Measurements from ENCODE around the gene BBS5. TPM values are rescaled to one million over a fixed set of nuclear protein-coding genes. Genes with fewer than 3 reads are reported as not detected.
"Not testable (repeated sequence)": the region's sequence is repeated elsewhere in the genome, so short reads cannot be mapped to it uniquely, and the experiment has no call there.

Gene BBS5
- total and polyA plus RNA-seq, 5 donors from 2014 or later: 0.32 to 1.4 (median 0.92) TPM; not detected in 1

DNA sequence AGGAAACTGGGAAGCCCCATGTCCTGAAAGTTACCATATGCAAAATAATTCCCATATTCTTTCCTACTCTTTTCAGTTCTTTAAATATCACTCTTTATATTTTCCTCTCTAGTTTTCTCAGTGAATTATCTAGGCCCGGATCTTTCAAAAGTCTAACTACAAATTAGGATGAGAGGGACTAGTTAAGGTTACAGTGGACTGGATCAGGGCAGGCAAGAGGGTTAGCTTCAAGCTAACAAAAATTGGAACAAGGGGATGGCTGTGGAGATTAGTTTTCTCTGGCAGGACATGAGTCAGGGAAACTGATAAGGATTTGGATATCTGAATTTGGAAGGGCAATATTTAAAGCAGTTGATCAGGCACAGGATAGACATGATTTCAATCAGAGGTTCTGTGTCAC lies 30.4 kb upstream of the BBS5 start:
- peaks cover 3% of the 10 kb centered on the region for H3K27me3 ChIP-seq (ENCODE audit: control insufficient read depth, insufficient read depth, low read length)
- Mint-ChIP-seq H3K36me3 (no peaks in the 10 kb centered on the region), H3K27me3 (peaks cover 4% of the 10 kb centered on the region), H3K9me3 (no peaks in the 10 kb centered on the region), H3K4me1 (no peaks in the 10 kb centered on the region), H3K27ac (no peak overlapping the region), H3K4me3 (no peak overlapping the region)
- no peak overlapping the region for H3K4me3 ChIP-seq (ENCODE audit: low read depth, low read length)
- H3K4me1 ChIP-seq (ENCODE audit: control insufficient read depth, insufficient read depth, low read length, poor library complexity, severe bottlenecking): no peaks in the 10 kb centered on the region
- H3K36me3 ChIP-seq (ENCODE audit: control insufficient read depth, insufficient read depth, low read length): no peaks in the 10 kb centered on the region
- H3K27ac ChIP-seq (ENCODE audit: insufficient read depth, low read length, poor library complexity, severe bottlenecking): no peak overlapping the region
- DNase-seq (no peak), ATAC-seq (ENCODE audit: low read depth in 2 of 2) (no peak)
- H3K9me3 ChIP-seq (ENCODE audit: control insufficient read depth in 2 of 2, low read length in 2 of 2): no peaks in the 10 kb centered on the region

DNA sequence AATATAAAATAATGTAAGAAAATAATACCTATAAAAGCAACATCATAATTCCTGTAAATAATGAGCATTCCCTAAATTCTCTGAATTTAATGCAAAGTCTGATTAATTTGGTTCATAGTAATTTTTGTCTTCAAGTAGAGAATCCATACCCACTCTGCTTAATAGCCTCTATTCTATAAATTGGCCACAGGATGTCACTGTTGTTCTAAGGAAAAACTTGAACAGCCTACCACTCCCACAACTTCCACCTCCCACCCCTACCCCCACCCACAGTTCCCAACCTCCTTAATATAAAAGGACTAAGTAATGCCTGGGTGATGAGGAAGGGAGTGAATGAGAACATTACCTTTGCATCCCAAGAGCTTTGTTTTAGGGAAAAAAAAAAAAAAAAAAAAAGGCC lies 27.2 kb upstream of the BBS5 start:
- DNase-seq: peak in 1 of 3 donors; percentile 27
- Histone ChIP-seq H3K36me3 (ENCODE audit: control insufficient read depth, insufficient read depth, low read length) (no peaks in the 10 kb centered on the region), H3K4me1 (ENCODE audit: control insufficient read depth, insufficient read depth, low read length, poor library complexity, severe bottlenecking) (no peaks in the 10 kb centered on the region), H3K27ac (ENCODE audit: insufficient read depth, low read length, poor library complexity, severe bottlenecking) (no peak overlapping the region), H3K4me3 (ENCODE audit: low read depth, low read length) (no peak overlapping the region), H3K9me3 (ENCODE audit: control insufficient read depth in 2 of 2, low read length in 2 of 2) (no peaks in the 10 kb centered on the region), H3K27me3 (ENCODE audit: control insufficient read depth, insufficient read depth, low read length) (no peaks in the 10 kb centered on the region)
- H3K27me3 Mint-ChIP-seq: no peaks in the 10 kb centered on the region
- ATAC-seq (ENCODE audit: low read depth in 2 of 2): no peak
- H3K36me3 Mint-ChIP-seq: no peaks in the 10 kb centered on the region
- H3K27ac Mint-ChIP-seq: no peak overlapping the region
- no peak overlapping the region for H3K4me3 Mint-ChIP-seq
- no peaks in the 10 kb centered on the region for H3K4me1 Mint-ChIP-seq
- peaks cover 0 to 2% (median 0%) of the 10 kb centered on the region in 7 donors for H3K9me3 Mint-ChIP-seq

DNA sequence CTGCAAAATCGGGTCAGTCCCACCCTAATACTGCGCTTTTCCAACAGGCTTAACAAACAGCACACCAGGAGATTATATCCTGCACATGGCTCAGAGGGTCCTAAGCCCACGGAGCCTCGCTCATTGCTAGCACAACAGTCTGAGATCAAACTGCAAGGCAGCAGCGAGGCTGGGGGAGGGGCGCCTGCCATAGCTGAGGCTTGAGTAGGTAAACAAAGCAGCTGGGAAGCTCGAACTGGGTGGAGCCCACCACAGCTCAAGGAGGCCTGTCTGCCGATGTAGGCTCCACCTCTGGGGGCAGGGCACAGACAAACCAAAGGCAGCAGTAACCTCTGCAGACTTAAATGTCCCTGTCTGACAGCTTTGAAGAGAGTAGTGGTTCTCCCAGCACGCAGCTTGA lies 26.2 kb upstream of the BBS5 start:
- not testable (repeated sequence) for H3K27ac Mint-ChIP-seq; DNase-seq; H3K9me3 Mint-ChIP-seq; H3K27ac ChIP-seq (ENCODE audit: insufficient read depth, low read length, poor library complexity, severe bottlenecking); H3K9me3 ChIP-seq (ENCODE audit: control insufficient read depth in 2 of 2, low read length in 2 of 2); H3K4me3 ChIP-seq (ENCODE audit: low read depth, low read length); H3K36me3 Mint-ChIP-seq; H3K4me1 Mint-ChIP-seq; H3K4me1 ChIP-seq (ENCODE audit: control insufficient read depth, insufficient read depth, low read length, poor library complexity, severe bottlenecking); H3K27me3 Mint-ChIP-seq; H3K36me3 ChIP-seq (ENCODE audit: control insufficient read depth, insufficient read depth, low read length); ATAC-seq (ENCODE audit: low read depth in 2 of 2); H3K4me3 Mint-ChIP-seq; H3K27me3 ChIP-seq (ENCODE audit: control insufficient read depth, insufficient read depth, low read length)

DNA sequence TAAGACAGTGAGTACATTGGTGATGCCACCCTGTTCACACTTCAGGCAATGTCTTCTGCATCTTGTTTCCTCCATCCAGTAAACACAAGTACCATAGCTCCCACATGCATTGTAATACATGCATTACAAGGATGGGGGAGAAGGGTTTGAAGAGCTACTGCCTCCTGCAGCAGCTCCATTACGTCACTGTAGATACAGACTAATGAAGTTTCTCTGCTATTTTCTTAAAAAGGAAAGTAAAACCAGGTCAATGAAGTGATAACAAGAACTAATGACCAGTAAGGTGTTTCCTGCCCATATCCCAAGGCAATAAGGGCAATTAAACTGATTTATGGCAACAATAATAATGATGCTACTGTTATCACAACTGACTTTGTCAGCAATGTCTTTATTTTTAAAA lies 18.2 kb upstream of the BBS5 start:
- Mint-ChIP-seq H3K4me1 (peaks cover 0 to 4% (median 0%) of the 10 kb centered on the region in 4 donors), H3K27ac (no peak overlapping the region), H3K27me3 (peaks cover 4% of the 10 kb centered on the region), H3K4me3 (no peak overlapping the region), H3K9me3 (peaks cover 0 to 3% (median 0%) of the 10 kb centered on the region in 7 donors), H3K36me3 (no peaks in the 10 kb centered on the region)
- DNase-seq (no peak), ATAC-seq (ENCODE audit: low read depth in 2 of 2) (no peak)
- Histone ChIP-seq H3K9me3 (ENCODE audit: control insufficient read depth in 2 of 2, low read length in 2 of 2) (no peaks in the 10 kb centered on the region), H3K27ac (ENCODE audit: insufficient read depth, low read length, poor library complexity, severe bottlenecking) (no peak overlapping the region), H3K4me3 (ENCODE audit: low read depth, low read length) (no peak overlapping the region), H3K27me3 (ENCODE audit: control insufficient read depth, insufficient read depth, low read length) (no peaks in the 10 kb centered on the region), H3K36me3 (ENCODE audit: control insufficient read depth, insufficient read depth, low read length) (no peaks in the 10 kb centered on the region), H3K4me1 (ENCODE audit: control insufficient read depth, insufficient read depth, low read length, poor library complexity, severe bottlenecking) (no peaks in the 10 kb centered on the region)

DNA sequence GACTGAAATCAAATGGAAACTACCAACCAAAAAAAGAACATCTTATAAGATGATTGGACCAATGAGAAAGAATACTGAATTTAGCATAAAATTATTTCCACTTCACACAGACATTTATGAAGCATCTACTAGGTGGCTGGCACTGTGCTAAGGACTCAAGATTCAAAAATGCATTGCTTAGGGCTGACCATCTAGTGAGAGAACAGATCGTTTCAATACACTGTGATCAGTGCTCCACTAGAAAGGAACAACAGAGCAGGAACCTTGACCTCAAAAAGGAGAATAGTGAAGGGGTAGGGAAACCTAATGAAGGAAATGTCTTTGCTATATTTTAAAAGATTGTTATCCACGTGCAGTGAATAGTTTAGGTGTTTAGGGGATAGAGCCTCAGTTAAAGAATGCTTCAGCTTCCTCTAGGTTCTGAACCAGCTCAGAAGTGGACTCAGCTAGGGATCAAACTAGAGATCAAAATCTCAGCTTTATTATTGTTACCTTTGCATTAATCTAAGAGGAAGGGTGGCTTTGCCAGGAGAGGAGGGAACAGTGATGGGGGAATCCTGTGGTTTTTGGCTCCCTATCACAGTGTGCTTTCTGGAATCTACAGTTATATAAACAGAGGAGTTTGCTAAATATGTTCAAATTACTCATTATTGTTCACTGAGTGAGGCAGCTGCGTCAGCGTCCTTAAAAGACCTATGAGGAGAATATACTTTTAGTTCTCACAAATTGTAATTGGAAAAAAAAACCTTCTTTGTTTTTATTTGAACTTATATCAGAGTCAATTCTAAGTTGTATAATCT lies 16.2 kb upstream of the BBS5 start:
- Histone ChIP-seq H3K9me3 (ENCODE audit: control insufficient read depth in 2 of 2, low read length in 2 of 2) (no peaks in the 10 kb centered on the region), H3K27ac (ENCODE audit: insufficient read depth, low read length, poor library complexity, severe bottlenecking) (no peak overlapping the region), H3K27me3 (ENCODE audit: control insufficient read depth, insufficient read depth, low read length) (no peaks in the 10 kb centered on the region), H3K4me1 (ENCODE audit: control insufficient read depth, insufficient read depth, low read length, poor library complexity, severe bottlenecking) (no peaks in the 10 kb centered on the region), H3K36me3 (ENCODE audit: control insufficient read depth, insufficient read depth, low read length) (no peaks in the 10 kb centered on the region), H3K4me3 (ENCODE audit: low read depth, low read length) (no peak overlapping the region)
- Mint-ChIP-seq H3K4me1 (peaks cover 0 to 4% (median 0%) of the 10 kb centered on the region in 4 donors), H3K27ac (no peak overlapping the region), H3K36me3 (no peaks in the 10 kb centered on the region), H3K4me3 (no peak overlapping the region), H3K27me3 (peaks cover 4% of the 10 kb centered on the region), H3K9me3 (no peaks in the 10 kb centered on the region)
- DNase-seq (no peak), ATAC-seq (ENCODE audit: low read depth in 2 of 2) (no peak)

DNA sequence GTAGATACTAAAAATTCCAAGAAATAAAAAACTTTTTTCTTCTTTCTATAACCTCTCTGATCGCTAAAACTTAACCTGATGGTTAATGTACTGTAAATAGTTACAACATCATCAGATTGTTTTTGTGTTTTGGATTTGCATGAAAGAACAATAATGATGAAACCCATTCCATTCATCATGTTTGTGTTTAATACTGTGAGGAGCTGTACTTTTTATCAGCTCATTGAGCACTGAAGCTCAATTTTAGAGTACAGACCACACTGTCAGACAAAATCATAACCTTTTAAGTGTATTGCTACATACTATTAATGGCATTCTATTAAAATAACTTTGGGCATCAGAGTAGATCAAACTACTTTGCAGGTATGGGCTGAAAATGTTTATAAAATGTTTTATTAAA lies 14.8 kb upstream of the BBS5 start:
- H3K27me3 ChIP-seq (ENCODE audit: control insufficient read depth, insufficient read depth, low read length): no peaks in the 10 kb centered on the region
- H3K27ac ChIP-seq (ENCODE audit: insufficient read depth, low read length, poor library complexity, severe bottlenecking): no peak overlapping the region
- Mint-ChIP-seq H3K27ac (no peak overlapping the region), H3K4me3 (no peak overlapping the region), H3K27me3 (peaks cover 4% of the 10 kb centered on the region), H3K4me1 (peaks cover 0 to 4% (median 0%) of the 10 kb centered on the region in 4 donors), H3K36me3 (no peaks in the 10 kb centered on the region), H3K9me3 (no peaks in the 10 kb centered on the region)
- no peaks in the 10 kb centered on the region for H3K4me1 ChIP-seq (ENCODE audit: control insufficient read depth, insufficient read depth, low read length, poor library complexity, severe bottlenecking)
- DNase-seq: no peak
- H3K4me3 ChIP-seq (ENCODE audit: low read depth, low read length): no peak overlapping the region
- no peaks in the 10 kb centered on the region for H3K9me3 ChIP-seq (ENCODE audit: control insufficient read depth in 2 of 2, low read length in 2 of 2)
- ATAC-seq (ENCODE audit: low read depth in 2 of 2): no peak
- H3K36me3 ChIP-seq (ENCODE audit: control insufficient read depth, insufficient read depth, low read length): no peaks in the 10 kb centered on the region

DNA sequence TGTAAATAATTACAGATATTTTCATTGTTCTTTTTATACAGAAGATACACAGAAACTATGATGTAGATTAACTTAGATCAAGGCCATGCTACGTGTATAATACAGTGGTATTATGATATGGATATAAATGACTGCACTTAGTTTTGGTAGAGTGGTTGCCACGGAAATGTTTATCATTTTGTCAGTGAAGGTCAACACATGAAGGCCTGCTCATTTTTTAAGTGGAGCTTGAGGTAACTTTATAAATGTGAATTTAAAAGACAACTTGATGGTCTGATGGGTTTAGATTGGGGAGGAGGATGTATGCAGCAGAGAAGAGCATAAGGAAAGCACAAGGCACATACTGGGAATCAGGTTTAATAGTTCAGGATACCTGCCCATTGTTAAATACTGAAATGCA lies 14.4 kb upstream of the BBS5 start:
- peak overlapping the region in 1 of 3 donors; percentile 45 for H3K27ac Mint-ChIP-seq
- Histone ChIP-seq H3K4me1 (ENCODE audit: control insufficient read depth, insufficient read depth, low read length, poor library complexity, severe bottlenecking) (no peaks in the 10 kb centered on the region), H3K9me3 (ENCODE audit: control insufficient read depth in 2 of 2, low read length in 2 of 2) (no peaks in the 10 kb centered on the region), H3K27me3 (ENCODE audit: control insufficient read depth, insufficient read depth, low read length) (no peaks in the 10 kb centered on the region), H3K4me3 (ENCODE audit: low read depth, low read length) (no peak overlapping the region), H3K36me3 (ENCODE audit: control insufficient read depth, insufficient read depth, low read length) (no peaks in the 10 kb centered on the region), H3K27ac (ENCODE audit: insufficient read depth, low read length, poor library complexity, severe bottlenecking) (no peak overlapping the region)
- ATAC-seq (ENCODE audit: low read depth in 2 of 2) (no peak), DNase-seq (peak in 1 of 3 donors; percentile 41)
- peaks cover 0 to 4% (median 0%) of the 10 kb centered on the region in 4 donors for H3K4me1 Mint-ChIP-seq
- H3K9me3 Mint-ChIP-seq: no peaks in the 10 kb centered on the region
- no peaks in the 10 kb centered on the region for H3K36me3 Mint-ChIP-seq
- H3K4me3 Mint-ChIP-seq: peak overlapping the region in 1 of 4 donors; percentile 86
- H3K27me3 Mint-ChIP-seq: peaks cover 4% of the 10 kb centered on the region

DNA sequence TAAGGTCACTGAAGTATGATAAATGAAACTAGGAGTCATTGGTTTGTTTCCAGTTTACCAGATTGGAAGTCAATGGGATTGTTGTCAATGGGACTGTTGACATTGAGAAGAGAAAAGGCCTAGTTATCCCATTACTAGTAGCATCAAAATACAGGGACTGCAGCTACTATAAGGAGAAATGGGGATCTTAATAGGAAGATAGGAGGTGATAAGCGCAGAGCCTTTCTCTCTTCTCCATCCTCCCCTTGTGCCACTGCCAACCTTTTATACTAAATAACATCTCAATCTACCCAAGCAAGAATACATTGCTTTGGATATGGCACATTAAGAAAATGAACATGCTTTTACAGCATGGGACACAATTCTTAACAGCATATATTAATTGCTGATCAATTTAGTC lies 10.5 kb upstream of the BBS5 start:
- no peaks in the 10 kb centered on the region for H3K4me1 ChIP-seq (ENCODE audit: control insufficient read depth, insufficient read depth, low read length, poor library complexity, severe bottlenecking)
- Mint-ChIP-seq H3K27me3 (peaks cover 4% of the 10 kb centered on the region), H3K4me1 (peaks cover 0 to 4% (median 0%) of the 10 kb centered on the region in 4 donors), H3K9me3 (no peaks in the 10 kb centered on the region), H3K36me3 (no peaks in the 10 kb centered on the region), H3K4me3 (no peak overlapping the region), H3K27ac (no peak overlapping the region)
- no peak for ATAC-seq (ENCODE audit: low read depth in 2 of 2)
- H3K36me3 ChIP-seq (ENCODE audit: control insufficient read depth, insufficient read depth, low read length): no peaks in the 10 kb centered on the region
- H3K27ac ChIP-seq (ENCODE audit: insufficient read depth, low read length, poor library complexity, severe bottlenecking): no peak overlapping the region
- no peaks in the 10 kb centered on the region for H3K27me3 ChIP-seq (ENCODE audit: control insufficient read depth, insufficient read depth, low read length)
- peak in 1 of 3 donors; percentile 24 for DNase-seq
- no peak overlapping the region for H3K4me3 ChIP-seq (ENCODE audit: low read depth, low read length)
- no peaks in the 10 kb centered on the region for H3K9me3 ChIP-seq (ENCODE audit: control insufficient read depth in 2 of 2, low read length in 2 of 2)

Data from CD4-positive, CD25-positive, alpha-beta regulatory T cell (primary cell).